ENCODE data around the gene FTO. TPM values are rescaled to one million over a fixed set of nuclear protein-coding genes. Genes with fewer than 3 reads are reported as not detected.
A peak's percentile ranks its signal among the peaks of the same experiment; 100 is the strongest.

FTO gene
- total RNA-seq, 1 experiment from 2014 or later = 57.4 TPM

GRCh38 chr16:53775106-53775820 lies 71.3 kb downstream of the FTO start:
- no peaks in the 10 kb centered on the region for H3K27me3 Mint-ChIP-seq (ENCODE audit: low read depth)
- H3K27ac Mint-ChIP-seq = no peak overlapping the region; the same call in 1 of the 2 replicates
- no peaks in the 10 kb centered on the region for H3K36me3 Mint-ChIP-seq
- H3K4me1 Mint-ChIP-seq = peaks cover 30% of the 10 kb centered on the region
- POLR2A ChIA-PET = no interaction called here
- no peaks in the 10 kb centered on the region for H3K9me3 Mint-ChIP-seq
- no peak for TF ChIP-seq EMX1 (CRISPR knock-in tag; IDR thresholded peaks at IDR 0.05)
- no peak for TF ChIP-seq USF2 (CRISPR knock-in tag; IDR thresholded peaks at IDR 0.05)
- no peak for TF ChIP-seq NFE2L1 (CRISPR knock-in tag; IDR thresholded peaks at IDR 0.05)
- TF ChIP-seq NR1H2 (CRISPR knock-in tag; IDR thresholded peaks at IDR 0.05) = no peak
- TF ChIP-seq IRF2 (CRISPR knock-in tag; IDR thresholded peaks at IDR 0.05; ENCODE audit: borderline replicate concordance, low read depth) = no peak
- no peak for TF ChIP-seq ZNF671 (CRISPR knock-in tag; IDR thresholded peaks at IDR 0.05)
- TF ChIP-seq, protein P1, sequence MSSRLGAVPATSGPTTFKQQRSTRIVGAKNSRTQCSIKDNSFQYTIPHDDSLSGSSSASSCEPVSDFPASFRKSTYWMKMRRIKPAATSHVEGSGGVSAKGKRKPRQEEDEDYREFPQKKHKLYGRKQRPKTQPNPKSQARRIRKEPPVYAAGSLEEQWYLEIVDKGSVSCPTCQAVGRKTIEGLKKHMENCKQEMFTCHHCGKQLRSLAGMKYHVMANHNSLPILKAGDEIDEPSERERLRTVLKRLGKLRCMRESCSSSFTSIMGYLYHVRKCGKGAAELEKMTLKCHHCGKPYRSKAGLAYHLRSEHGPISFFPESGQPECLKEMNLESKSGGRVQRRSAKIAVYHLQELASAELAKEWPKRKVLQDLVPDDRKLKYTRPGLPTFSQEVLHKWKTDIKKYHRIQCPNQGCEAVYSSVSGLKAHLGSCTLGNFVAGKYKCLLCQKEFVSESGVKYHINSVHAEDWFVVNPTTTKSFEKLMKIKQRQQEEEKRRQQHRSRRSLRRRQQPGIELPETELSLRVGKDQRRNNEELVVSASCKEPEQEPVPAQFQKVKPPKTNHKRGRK (CRISPR knock-in tag; IDR thresholded peaks at IDR 0.05; ENCODE audit: borderline replicate concordance) = no peak
- no peak for TF ChIP-seq E2F1 (CRISPR knock-in tag; IDR thresholded peaks at IDR 0.05)
- no peak for ATAC-seq
- no peak overlapping the region for H3K4me3 Mint-ChIP-seq
- DNase-seq (ENCODE audit: low spot score) = no peak
- CTCF ChIA-PET = interaction anchor here (0.6 to 1.7 kb wide), 6 partner anchors 10 to 507 kb away, joined by 3 to 8 read pairs (median 4); no protein-coding TSS in a partner anchor

DNA sequence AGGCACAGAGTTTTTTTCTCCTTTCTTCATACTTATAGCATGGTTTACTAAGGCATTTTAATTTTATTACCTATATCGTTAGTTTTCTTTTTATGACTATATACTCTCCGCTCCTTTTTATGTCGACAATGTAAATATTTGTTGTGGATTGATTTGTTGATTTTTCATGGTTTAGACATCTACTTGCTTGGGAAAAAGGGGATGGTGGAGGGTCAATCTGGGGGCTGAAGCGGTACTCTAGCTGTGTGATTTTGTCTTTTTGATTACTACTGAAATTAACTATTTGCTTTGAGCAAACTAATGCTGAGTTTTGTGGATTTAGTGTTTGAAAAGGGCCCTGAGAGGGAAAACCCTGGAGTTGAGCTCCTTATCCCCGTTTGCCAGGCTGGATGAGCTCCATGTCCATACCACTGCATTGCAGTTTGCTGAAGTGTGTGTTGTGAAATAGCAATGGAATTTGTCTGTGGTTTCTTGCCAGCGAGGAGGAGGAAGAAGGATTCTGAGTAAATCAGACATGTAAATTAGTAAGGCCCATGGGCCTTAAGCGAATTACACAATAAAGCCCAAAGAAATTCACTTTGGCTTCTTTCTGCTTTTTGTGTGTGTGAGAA lies 72.0 kb downstream of the FTO start:
- no peaks in the 10 kb centered on the region for H3K36me3 Mint-ChIP-seq
- no peak overlapping the region for H3K4me3 Mint-ChIP-seq
- peaks cover 31% of the 10 kb centered on the region for H3K4me1 Mint-ChIP-seq
- TF ChIP-seq USF2 (CRISPR knock-in tag; IDR thresholded peaks at IDR 0.05) = no peak
- no peak for TF ChIP-seq ZNF317 (CRISPR knock-in tag; IDR thresholded peaks at IDR 0.05; ENCODE audit: borderline replicate concordance, low read depth)
- no peak for TF ChIP-seq CDX4 (CRISPR knock-in tag; IDR thresholded peaks at IDR 0.05; ENCODE audit: borderline replicate concordance)
- peak; percentile 39; the same call in 1 of the 2 replicates for TF ChIP-seq GABPB1 (CRISPR knock-in tag; IDR thresholded peaks at IDR 0.05)
- TF ChIP-seq TEAD1 (CRISPR knock-in tag; IDR thresholded peaks at IDR 0.05) = no peak
- POLR2A ChIA-PET = no interaction called here
- ATAC-seq (peak; percentile 69), DNase-seq (ENCODE audit: low spot score) (no peak)
- CTCF ChIA-PET = interaction anchor here (0.7 to 1.7 kb wide), 7 partner anchors 9 to 506 kb away, joined by 3 to 8 read pairs (median 3); no protein-coding TSS in a partner anchor
- no peaks in the 10 kb centered on the region for H3K27me3 Mint-ChIP-seq (ENCODE audit: low read depth)
- H3K27ac Mint-ChIP-seq = peak overlapping the region; percentile 57
- H3K9me3 Mint-ChIP-seq = no peaks in the 10 kb centered on the region

DNA sequence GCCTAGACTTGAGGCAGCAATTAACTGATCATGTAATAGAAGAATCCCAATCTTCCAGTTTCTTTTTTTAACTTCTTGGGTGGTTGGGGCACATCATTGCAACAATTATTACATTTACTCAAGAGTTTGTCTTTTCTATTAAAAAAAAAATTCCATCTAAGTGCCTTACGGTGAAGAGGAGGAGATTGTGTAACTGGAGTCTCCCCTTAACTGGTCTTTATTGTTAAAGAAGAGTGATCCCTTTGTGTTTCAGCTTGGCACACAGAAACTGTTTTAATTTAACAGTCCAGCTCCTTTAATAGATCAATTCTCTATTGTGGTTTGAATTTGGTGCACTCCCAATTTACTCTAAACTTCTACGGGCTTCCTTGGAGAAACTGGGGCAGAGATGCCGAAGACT lies 75.2 kb downstream of the FTO start:
- Mint-ChIP-seq H3K9me3 (no peaks in the 10 kb centered on the region), H3K4me3 (no peak overlapping the region), H3K27ac (no peak overlapping the region), H3K4me1 (peaks cover 36% of the 10 kb centered on the region), H3K36me3 (no peaks in the 10 kb centered on the region), H3K27me3 (ENCODE audit: low read depth) (no peaks in the 10 kb centered on the region)
- DNase-seq (ENCODE audit: low spot score) (no peak), ATAC-seq (no peak)
- ChIA-PET POLR2A (no interaction called here), CTCF (no interaction called here)
- TF ChIP-seq NR3C1 (CRISPR knock-in tag; conservative IDR thresholded peaks at IDR 0.05; ENCODE audit: low read depth) = no peak
- TF ChIP-seq, protein P2, sequence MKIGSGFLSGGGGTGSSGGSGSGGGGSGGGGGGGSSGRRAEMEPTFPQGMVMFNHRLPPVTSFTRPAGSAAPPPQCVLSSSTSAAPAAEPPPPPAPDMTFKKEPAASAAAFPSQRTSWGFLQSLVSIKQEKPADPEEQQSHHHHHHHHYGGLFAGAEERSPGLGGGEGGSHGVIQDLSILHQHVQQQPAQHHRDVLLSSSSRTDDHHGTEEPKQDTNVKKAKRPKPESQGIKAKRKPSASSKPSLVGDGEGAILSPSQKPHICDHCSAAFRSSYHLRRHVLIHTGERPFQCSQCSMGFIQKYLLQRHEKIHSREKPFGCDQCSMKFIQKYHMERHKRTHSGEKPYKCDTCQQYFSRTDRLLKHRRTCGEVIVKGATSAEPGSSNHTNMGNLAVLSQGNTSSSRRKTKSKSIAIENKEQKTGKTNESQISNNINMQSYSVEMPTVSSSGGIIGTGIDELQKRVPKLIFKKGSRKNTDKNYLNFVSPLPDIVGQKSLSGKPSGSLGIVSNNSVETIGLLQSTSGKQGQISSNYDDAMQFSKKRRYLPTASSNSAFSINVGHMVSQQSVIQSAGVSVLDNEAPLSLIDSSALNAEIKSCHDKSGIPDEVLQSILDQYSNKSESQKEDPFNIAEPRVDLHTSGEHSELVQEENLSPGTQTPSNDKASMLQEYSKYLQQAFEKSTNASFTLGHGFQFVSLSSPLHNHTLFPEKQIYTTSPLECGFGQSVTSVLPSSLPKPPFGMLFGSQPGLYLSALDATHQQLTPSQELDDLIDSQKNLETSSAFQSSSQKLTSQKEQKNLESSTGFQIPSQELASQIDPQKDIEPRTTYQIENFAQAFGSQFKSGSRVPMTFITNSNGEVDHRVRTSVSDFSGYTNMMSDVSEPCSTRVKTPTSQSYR (CRISPR knock-in tag; IDR thresholded peaks at IDR 0.05) = no peak
- no peak for TF ChIP-seq PRRX2 (CRISPR knock-in tag; IDR thresholded peaks at IDR 0.05)
- TF ChIP-seq ATF6 (CRISPR knock-in tag; IDR thresholded peaks at IDR 0.05) = no peak
- no peak for TF ChIP-seq JUN (CRISPR knock-in tag; IDR thresholded peaks at IDR 0.05)
- TF ChIP-seq CREB1 (CRISPR knock-in tag; IDR thresholded peaks at IDR 0.05) = no peak
- no peak for TF ChIP-seq ZNF219 (CRISPR knock-in tag; IDR thresholded peaks at IDR 0.05; ENCODE audit: borderline replicate concordance)
- no peak for TF ChIP-seq JAZF1 (CRISPR knock-in tag; IDR thresholded peaks at IDR 0.05)
